GM12892 (cell line): Measurements from ENCODE around the gene CENPB.

Experiments
- POLR2A ChIP-seq: IDR thresholded peaks from 2 replicates; pipeline ENCODE4 v1.6.1; 2011; ENCODE audit warnings: low read depth, low read length, control low read depth
- POLR2AphosphoS5 ChIP-seq: IDR thresholded peaks from 2 replicates; pipeline ENCODE4 v1.6.1; 2011; ENCODE audit warnings: low read depth, low read length, control low read depth

DNA sequence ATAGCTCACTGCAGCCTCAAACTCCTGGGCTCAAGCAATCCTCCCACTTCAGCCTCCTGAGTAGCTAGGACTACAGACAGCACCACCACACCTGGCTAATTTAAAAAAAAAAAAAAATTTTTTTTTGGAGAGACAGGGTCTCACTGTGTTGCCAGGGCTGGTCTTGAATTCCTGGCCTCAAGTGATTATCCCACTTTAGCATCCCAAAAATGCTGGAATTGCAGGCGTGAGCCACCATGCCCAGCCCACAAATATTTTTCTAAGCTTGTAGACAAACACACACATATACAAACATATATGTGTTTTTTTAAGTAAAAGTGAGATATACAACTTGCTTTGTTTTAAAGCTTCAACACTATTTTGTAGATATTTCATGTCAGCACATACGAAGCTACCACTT is 43.3 kb downstream of the CENPB start:
- TF ChIP-seq POLR2AphosphoS5 (no peak), POLR2A (no peak)
